Cardiac fibroblast (primary cell): Measurements from ENCODE around the gene MLLT3.

Source experiments
- DNase-seq, 2 donors: peaks; one replicate each; pipeline versions ENCODE4 v3.0.0 to v3.0.0-alpha.2; 2010; ENCODE audit warnings: low read depth in 2 of 2
- H3K4me3 ChIP-seq, 2 donors: replicated peaks in 1 of 2; 1 replicate in 1 of 2; 2 replicates in 1 of 2; pipeline ENCODE4 v1.5.1; 2011; ENCODE audit warnings: low read depth in 2 of 2, low read length in 2 of 2, mild to moderate bottlenecking in 2 of 2, moderate library complexity in 1 of 2
- TF ChIP-seq, protein P1 (sequence below): IDR thresholded peaks from one replicate; pipeline ENCODE4 v1.5.1; 2011; ENCODE audit warnings: low read depth, mild to moderate bottlenecking, low read length, inconsistent platforms

The MLLT3 gene

DNA sequence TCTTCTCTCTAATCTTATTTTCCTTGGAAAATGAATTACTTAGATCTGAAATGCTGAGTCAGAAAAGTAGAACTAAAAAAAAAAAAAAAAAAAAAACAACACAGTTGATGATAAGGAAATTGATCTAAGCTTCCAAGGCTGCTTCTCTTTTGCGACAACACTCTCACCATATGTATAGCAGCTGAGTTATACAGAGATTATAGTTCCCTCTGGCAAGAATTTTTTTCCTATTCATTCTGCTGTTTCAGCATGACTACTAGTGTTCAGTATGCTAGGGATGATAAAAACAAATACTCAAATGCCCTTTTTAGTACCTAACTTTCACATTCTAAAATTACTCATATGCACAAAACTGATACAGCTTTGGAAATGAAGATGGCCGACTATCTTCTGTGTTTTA, 267.3 kb downstream of the MLLT3 start:
- peak; percentile 80 to 87 for DNase-seq
- no peak overlapping the region for H3K4me3 ChIP-seq
- TF ChIP-seq, protein P1, sequence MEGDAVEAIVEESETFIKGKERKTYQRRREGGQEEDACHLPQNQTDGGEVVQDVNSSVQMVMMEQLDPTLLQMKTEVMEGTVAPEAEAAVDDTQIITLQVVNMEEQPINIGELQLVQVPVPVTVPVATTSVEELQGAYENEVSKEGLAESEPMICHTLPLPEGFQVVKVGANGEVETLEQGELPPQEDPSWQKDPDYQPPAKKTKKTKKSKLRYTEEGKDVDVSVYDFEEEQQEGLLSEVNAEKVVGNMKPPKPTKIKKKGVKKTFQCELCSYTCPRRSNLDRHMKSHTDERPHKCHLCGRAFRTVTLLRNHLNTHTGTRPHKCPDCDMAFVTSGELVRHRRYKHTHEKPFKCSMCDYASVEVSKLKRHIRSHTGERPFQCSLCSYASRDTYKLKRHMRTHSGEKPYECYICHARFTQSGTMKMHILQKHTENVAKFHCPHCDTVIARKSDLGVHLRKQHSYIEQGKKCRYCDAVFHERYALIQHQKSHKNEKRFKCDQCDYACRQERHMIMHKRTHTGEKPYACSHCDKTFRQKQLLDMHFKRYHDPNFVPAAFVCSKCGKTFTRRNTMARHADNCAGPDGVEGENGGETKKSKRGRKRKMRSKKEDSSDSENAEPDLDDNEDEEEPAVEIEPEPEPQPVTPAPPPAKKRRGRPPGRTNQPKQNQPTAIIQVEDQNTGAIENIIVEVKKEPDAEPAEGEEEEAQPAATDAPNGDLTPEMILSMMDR: no peak

DNA sequence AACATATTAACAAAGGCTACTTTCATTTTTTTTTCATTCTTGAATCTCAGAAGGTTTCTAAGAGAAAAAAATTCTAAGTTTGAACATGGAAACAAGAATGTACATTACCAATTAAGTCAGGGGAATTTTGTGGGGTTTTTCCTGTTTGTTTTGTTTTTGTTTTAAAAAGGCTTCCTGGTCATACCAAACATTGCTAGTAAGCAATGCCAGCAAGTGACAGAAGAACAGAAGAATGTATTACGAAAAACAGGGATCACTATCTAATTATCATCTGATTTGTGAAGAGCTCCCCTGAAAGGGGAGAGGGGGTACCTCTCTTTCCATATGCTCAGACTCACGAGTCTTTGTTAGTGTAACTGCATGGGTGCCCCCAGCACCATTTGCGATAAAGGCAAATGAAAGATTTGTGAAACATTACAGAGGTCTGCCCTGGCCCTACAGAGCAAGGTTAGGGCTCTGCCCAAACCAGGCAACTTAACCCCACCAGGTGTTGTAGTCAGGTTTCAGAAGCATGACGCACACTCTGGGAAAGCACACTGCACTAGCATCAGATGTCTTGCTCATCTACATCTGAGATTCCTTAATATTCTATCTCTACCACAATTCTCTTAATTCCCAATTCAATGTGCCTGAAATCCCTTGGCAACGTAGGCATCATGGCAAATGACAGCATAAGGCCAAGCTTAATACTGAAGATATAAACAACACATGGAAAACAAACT, 268.2 kb downstream of the MLLT3 start:
- peak in 1 of 2 donors; percentile 80 for DNase-seq
- TF ChIP-seq, protein P1: no peak
- no peak overlapping the region for H3K4me3 ChIP-seq

DNA sequence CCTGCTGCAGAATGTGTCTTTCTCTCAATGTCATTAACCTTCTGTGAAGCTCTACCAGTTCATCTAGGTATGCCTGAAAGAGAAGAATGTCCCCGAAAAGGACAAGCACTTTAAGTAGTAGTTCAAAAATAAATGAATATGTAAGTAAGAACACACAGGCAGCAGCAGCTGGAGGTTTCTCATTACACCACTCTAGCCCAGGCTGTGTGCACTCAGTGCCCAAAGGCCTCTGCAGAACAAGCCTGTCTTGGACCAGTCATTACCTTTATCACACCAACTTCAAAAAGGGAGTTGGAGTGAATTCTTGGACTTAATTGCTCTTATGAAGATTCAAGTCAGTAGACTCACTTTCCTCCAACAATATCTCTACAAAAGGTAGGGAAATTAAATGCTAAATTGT, 268.8 kb downstream of the MLLT3 start:
- H3K4me3 ChIP-seq: no peak overlapping the region
- TF ChIP-seq, protein P1: no peak
- no peak for DNase-seq

DNA sequence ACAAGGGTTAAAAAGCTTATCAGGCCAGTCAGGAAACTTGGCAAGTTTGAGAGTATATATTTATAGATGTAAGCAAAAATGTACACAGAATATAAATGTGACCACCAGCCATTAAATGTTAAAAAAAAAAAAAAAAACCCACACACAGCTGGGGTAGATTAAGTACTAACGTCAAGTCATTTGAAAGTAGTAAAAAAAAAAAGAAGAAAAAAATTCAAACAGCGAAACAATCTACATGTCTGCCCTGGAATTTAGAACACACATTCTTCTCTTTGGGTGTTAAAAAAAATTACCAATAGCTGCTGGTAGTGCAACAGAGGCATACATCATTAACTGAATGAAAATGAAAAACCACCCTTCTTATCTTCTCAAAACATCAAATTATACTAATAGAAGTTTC, 269.7 kb downstream of the MLLT3 start:
- H3K4me3 ChIP-seq: no peak overlapping the region
- TF ChIP-seq, protein P1: no peak
- DNase-seq: no peak

DNA sequence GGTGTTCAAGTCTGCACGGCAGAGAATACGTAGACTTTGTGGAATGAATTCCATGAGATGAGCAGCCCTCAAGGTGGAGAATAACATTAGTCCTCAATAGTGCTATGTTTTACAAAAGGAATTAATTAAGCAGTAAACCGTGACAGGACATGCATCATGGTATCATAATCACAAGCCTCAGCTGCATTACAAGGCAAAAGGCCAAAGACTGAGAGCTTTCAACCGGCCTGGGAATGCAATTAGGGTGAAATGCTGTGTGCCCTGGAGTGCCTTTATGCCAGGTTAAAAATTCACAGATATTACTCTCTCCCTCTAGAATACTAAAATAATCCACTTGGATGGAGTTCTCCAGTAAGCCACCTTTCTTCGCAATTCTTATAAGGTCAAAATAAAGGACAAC, 270.6 kb downstream of the MLLT3 start:
- H3K4me3 ChIP-seq: no peak overlapping the region
- no peak for DNase-seq
- TF ChIP-seq, protein P1: no peak

DNA sequence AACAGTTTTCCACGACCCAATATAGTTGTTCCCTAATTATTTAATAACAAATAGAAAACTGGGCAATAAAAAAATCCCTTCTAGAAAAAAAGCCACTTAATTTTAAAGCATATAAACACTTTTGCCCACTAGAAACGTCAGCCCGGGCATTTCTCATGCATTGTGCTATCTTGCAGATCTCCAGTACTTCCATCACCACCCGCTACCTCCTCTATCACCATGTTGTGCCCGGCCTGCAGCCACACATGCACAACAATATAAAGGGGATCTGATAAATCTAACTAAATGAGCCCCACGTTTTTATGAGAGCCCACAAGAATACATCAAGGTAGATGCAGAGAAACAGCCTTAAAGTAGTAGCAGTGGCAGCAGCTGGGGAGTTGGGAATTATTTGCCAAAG, 272.7 kb downstream of the MLLT3 start:
- TF ChIP-seq, protein P1: no peak
- no peak overlapping the region for H3K4me3 ChIP-seq
- no peak for DNase-seq

DNA sequence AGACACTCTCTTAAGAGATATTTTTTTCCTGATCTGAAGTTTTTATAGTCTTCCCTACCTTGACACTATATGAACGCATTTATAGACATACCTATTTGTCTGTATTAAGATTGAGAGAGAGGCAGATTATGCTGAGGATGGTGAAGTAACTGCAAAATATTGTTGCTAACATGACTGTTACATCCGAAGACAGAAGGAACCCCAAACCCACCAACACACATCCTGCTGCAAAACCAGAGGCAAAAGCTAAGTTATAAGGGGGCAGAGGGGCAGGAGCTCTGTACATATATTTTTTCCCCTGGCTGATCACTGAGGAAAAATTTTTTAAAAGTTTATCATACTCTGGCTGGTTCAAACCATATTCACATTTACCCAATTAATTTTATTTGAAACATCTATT, 279.0 kb downstream of the MLLT3 start:
- no peak for DNase-seq
- TF ChIP-seq, protein P1: no peak
- H3K4me3 ChIP-seq: no peak overlapping the region
